ENCODE measurements around the gene LOXL1.

LOXL1 gene

GRCh38 chr15:73989001-73989798 lies 62.9 kb downstream of the LOXL1 start:
- ChIA-PET POLR2A (ENCODE audit: low non-redundant PET) (no interaction called here), CTCF (interaction anchor here (0.5 to 2.8 kb wide), 5 partner anchors 8 to 936 kb away, joined by 3 to 11 read pairs (median 3); no protein-coding TSS in a partner anchor)
- peak overlapping the region; percentile 99 for H3K27ac ChIP-seq

GRCh38 chr15:73990250-73991005 lies 64.2 kb downstream of the LOXL1 start:
- CTCF ChIA-PET: interaction anchor here (0.7 to 2.8 kb wide), 3 partner anchors 17 to 151 kb away, joined by 3 to 11 read pairs (median 5); no protein-coding TSS in a partner anchor

More at GRCh38 chr15:73989001-73989798, 62.9 kb downstream of the LOXL1 start:
- no peak for TF ChIP-seq CTCF (conservative IDR thresholded peaks at IDR 0.05; ENCODE audit: low read depth)
- DNase-seq (ENCODE audit: low spot score): no peak

GRCh38 chr15:73991260-73991659 lies 65.0 kb downstream of the LOXL1 start:
- DNase-seq (ENCODE audit: low spot score): no peak
- POLR2A ChIA-PET (ENCODE audit: low non-redundant PET): no interaction called here
- no peak for TF ChIP-seq CTCF (conservative IDR thresholded peaks at IDR 0.05; ENCODE audit: low read depth)
- H3K27ac ChIP-seq: peak overlapping the region; percentile 90
- CTCF ChIA-PET: interaction anchor here (0.6 to 1.4 kb wide), 2 partner anchors 24 to 45 kb away, joined by 3 to 6 read pairs; no protein-coding TSS in a partner anchor

More at GRCh38 chr15:73990250-73991005, 64.2 kb downstream of the LOXL1 start:
- POLR2A ChIA-PET (ENCODE audit: low non-redundant PET): no interaction called here
- TF ChIP-seq CTCF (conservative IDR thresholded peaks at IDR 0.05; ENCODE audit: low read depth): no peak
- H3K27ac ChIP-seq: peak overlapping the region; percentile 99
- DNase-seq (ENCODE audit: low spot score): no peak

GRCh38 chr15:73991726-73992593 lies 65.7 kb downstream of the LOXL1 start, which contains the start of gene STOML1:
Gene STOML1 (minus strand): TSS chr15:73992295. CDS start chr15:73992223, 72 bp downstream.
- POLR2A ChIA-PET (ENCODE audit: low non-redundant PET): no interaction called here
- CTCF ChIA-PET: interaction anchor here (0.6 to 1.4 kb wide), 4 partner anchors 8 to 45 kb away, joined by 3 to 6 read pairs (median 4); no protein-coding TSS in a partner anchor
- DNase-seq (ENCODE audit: low spot score): peak; percentile 97
- peak within 1 kb of the TSS; percentile 90 for H3K27ac ChIP-seq
- peak; percentile 99 for TF ChIP-seq CTCF (conservative IDR thresholded peaks at IDR 0.05; ENCODE audit: low read depth)

- ChIA-PET CTCF (interaction anchor here (0.8 to 1.4 kb wide), 3 partner anchors 9 to 44 kb away, joined by 3 to 6 read pairs (median 6); no protein-coding TSS in a partner anchor), POLR2A (ENCODE audit: low non-redundant PET) (no interaction called here)
- peak overlapping the region; percentile 90 for H3K27ac ChIP-seq
- no peak for DNase-seq (ENCODE audit: low spot score)
- peak; percentile 8 for TF ChIP-seq CTCF (conservative IDR thresholded peaks at IDR 0.05; ENCODE audit: low read depth)
Observed at GRCh38 chr15:73992594-73992898, 66.3 kb downstream of the LOXL1 start.
